ENCODE results near the gene EXOC3L1.

GRCh38 chr16:67226295-67226803, 36.4 kb upstream of the EXOC3L1 start:
- TF ChIP-seq CTCF (IDR thresholded peaks at IDR 0.05) (no peak), CREB1 (CRISPR knock-in tag; IDR thresholded peaks at IDR 0.05) (no peak), TCF7 (CRISPR knock-in tag; IDR thresholded peaks at IDR 0.05; ENCODE audit: low read depth) (no peak), PREB (CRISPR knock-in tag; IDR thresholded peaks at IDR 0.05; ENCODE audit: borderline replicate concordance) (no peak), NR3C1 (CRISPR knock-in tag; conservative IDR thresholded peaks at IDR 0.05; ENCODE audit: low read depth) (no peak), MAX (CRISPR knock-in tag; IDR thresholded peaks at IDR 0.05) (no peak)
